Measurements from ENCODE around the gene CARD9. TPM values are rescaled to one million over a fixed set of nuclear protein-coding genes. Genes with fewer than 3 reads are reported as not detected.

CARD9 gene
- total RNA-seq, 1 experiment from 2014 or later: 1.1 TPM

DNA sequence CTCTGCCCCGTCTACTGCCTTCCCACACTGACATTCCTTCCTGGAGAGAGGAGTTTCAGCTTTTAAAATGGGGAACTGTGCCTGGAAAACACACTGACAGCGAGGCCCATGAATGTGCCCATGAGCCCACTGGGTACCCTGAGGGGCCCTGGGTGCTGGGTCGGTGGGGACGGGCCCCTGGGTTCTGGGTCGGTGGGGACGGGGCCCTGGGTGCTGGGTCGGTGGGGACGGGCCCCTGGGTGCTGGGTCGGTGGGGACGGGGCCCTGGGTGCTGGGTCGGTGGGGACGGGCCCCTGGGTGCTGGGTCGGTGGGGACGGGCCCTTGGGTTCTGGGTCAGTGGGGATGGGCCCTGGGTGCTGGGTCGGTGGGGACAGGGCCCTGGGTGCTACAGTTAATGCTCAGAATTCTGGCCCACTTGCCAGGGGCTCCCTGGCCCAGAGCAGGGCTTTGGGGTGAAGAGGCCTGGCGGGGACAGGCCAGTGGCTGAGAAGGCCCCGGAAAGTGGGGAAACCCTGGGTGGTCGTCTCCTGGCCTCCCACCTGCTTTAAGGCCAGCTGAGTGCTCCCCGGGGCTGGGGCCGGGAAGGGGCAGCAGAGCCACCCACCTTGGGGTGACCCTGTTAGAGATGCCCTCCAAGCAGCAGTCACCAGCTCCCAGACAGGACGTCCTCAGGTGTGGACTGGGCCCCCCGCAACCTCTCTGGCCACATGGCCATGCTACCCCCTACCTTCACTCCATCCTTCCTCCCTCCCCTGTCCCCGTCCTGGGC is 43.6 kb downstream of the CARD9 start:
- no peaks in the 10 kb centered on the region for H3F3A ChIP-seq (ENCODE audit: low read length, unreplicated experiment)
- intact Hi-C loops (cut with micrococcal nuclease): no loop called here
- TF ChIP-seq EZH2phosphoT487 (IDR thresholded peaks at IDR 0.05; ENCODE audit: borderline replicate concordance, low read length) (no peak), CTCF (conservative IDR thresholded peaks at IDR 0.05; ENCODE audit: low read depth, low read length) (no peak), EZH2 (IDR thresholded peaks at IDR 0.05; ENCODE audit: low read length, unreplicated experiment) (no peak)
- H3K4me1 ChIP-seq (ENCODE audit: insufficient read depth, low read length): peaks cover 8% of the 10 kb centered on the region
- ATAC-seq (no peak), DNase-seq (no peak)
- H3K4me2 ChIP-seq (ENCODE audit: low read length): peak overlapping the region; percentile 99; the same call in 1 of the 2 replicates
- H2AFZ ChIP-seq (ENCODE audit: low read length): no peak overlapping the region
- no peak overlapping the region for H3K9ac ChIP-seq (ENCODE audit: low read length)
- H3K36me3 ChIP-seq (ENCODE audit: low read depth, low read length): no peaks in the 10 kb centered on the region
- peaks cover 4% of the 10 kb centered on the region; the same call in 1 of the 2 replicates for H4K20me1 ChIP-seq (ENCODE audit: low read length)
- H3K4me3 ChIP-seq (ENCODE audit: low read length): no peak overlapping the region
- POLR2A ChIA-PET (ENCODE audit: unreplicated experiment): no interaction called here
- no peak overlapping the region for H3K27ac ChIP-seq (ENCODE audit: low read length)
- H3K27me3 ChIP-seq (ENCODE audit: low read length): no peaks in the 10 kb centered on the region
- no peaks in the 10 kb centered on the region for H3K9me2 ChIP-seq (replicated peaks; ENCODE audit: low read length)
- H3K9me3 ChIP-seq (ENCODE audit: low read length): no peaks in the 10 kb centered on the region
- CTCF ChIA-PET: no interaction called here
- peaks cover 30% of the 10 kb centered on the region for H3K79me2 ChIP-seq (ENCODE audit: low read length)
- no TSS peak for BruUV-seq (replicated peaks)

GRCh38 chr9:136329211-136329627 is 44.2 kb downstream of the CARD9 start:
- DNase-seq: no peak
- Histone ChIP-seq H2AFZ (ENCODE audit: low read length) (no peak overlapping the region), H3K9me2 (replicated peaks; ENCODE audit: low read length) (no peaks in the 10 kb centered on the region), H3K4me1 (ENCODE audit: insufficient read depth, low read length) (peaks cover 8% of the 10 kb centered on the region), H3K27ac (ENCODE audit: low read length) (no peak overlapping the region), H3K27me3 (ENCODE audit: low read length) (no peaks in the 10 kb centered on the region), H3F3A (ENCODE audit: low read length, unreplicated experiment) (no peaks in the 10 kb centered on the region), H3K4me2 (ENCODE audit: low read length) (peak overlapping the region; percentile 99), H3K79me2 (ENCODE audit: low read length) (peaks cover 30% of the 10 kb centered on the region), H3K9me3 (ENCODE audit: low read length) (no peaks in the 10 kb centered on the region), H4K20me1 (ENCODE audit: low read length) (peaks cover 4% of the 10 kb centered on the region; the same call in 1 of the 2 replicates), H3K36me3 (ENCODE audit: low read depth, low read length) (no peaks in the 10 kb centered on the region), H3K4me3 (ENCODE audit: low read length) (peak overlapping the region; percentile 84), H3K9ac (ENCODE audit: low read length) (peak overlapping the region; percentile 63; the same call in 1 of the 2 replicates)
- TF ChIP-seq CTCF (conservative IDR thresholded peaks at IDR 0.05; ENCODE audit: low read depth, low read length) (no peak), EZH2phosphoT487 (IDR thresholded peaks at IDR 0.05; ENCODE audit: borderline replicate concordance, low read length) (no peak), EZH2 (IDR thresholded peaks at IDR 0.05; ENCODE audit: low read length, unreplicated experiment) (no peak)
- BruUV-seq (replicated peaks): no TSS peak
- no peak for ATAC-seq
- intact Hi-C loops (cut with micrococcal nuclease): no loop called here
- POLR2A ChIA-PET (ENCODE audit: unreplicated experiment): no interaction called here
- CTCF ChIA-PET: no interaction called here

- ChIA-PET CTCF (no interaction called here), POLR2A (ENCODE audit: unreplicated experiment) (no interaction called here)
- peak overlapping the region; percentile 63 for H3K9ac ChIP-seq (ENCODE audit: low read length)
- peak; percentile 22; the same call in 1 of the 2 replicates for ATAC-seq
- H4K20me1 ChIP-seq (ENCODE audit: low read length): peaks cover 4% of the 10 kb centered on the region; the same call in 1 of the 2 replicates
- intact Hi-C loops (cut with micrococcal nuclease): no loop called here
- H2AFZ ChIP-seq (ENCODE audit: low read length): no peak overlapping the region
- H3K4me3 ChIP-seq (ENCODE audit: low read length): peak overlapping the region; percentile 84
- TF ChIP-seq EZH2 (IDR thresholded peaks at IDR 0.05; ENCODE audit: low read length, unreplicated experiment) (no peak), EZH2phosphoT487 (IDR thresholded peaks at IDR 0.05; ENCODE audit: borderline replicate concordance, low read length) (no peak), CTCF (conservative IDR thresholded peaks at IDR 0.05; ENCODE audit: low read depth, low read length) (no peak)
- H3K27ac ChIP-seq (ENCODE audit: low read length): no peak overlapping the region
- H3K27me3 ChIP-seq (ENCODE audit: low read length): no peaks in the 10 kb centered on the region
- H3K79me2 ChIP-seq (ENCODE audit: low read length): peaks cover 30% of the 10 kb centered on the region
- no peaks in the 10 kb centered on the region for H3F3A ChIP-seq (ENCODE audit: low read length, unreplicated experiment)
- no peak for DNase-seq
- no peaks in the 10 kb centered on the region for H3K9me3 ChIP-seq (ENCODE audit: low read length)
- H3K36me3 ChIP-seq (ENCODE audit: low read depth, low read length): no peaks in the 10 kb centered on the region
- H3K4me2 ChIP-seq (ENCODE audit: low read length): peak overlapping the region; percentile 99
- H3K4me1 ChIP-seq (ENCODE audit: insufficient read depth, low read length): peaks cover 8% of the 10 kb centered on the region
- no TSS peak for BruUV-seq (replicated peaks)
- no peaks in the 10 kb centered on the region for H3K9me2 ChIP-seq (replicated peaks; ENCODE audit: low read length)
Measured at GRCh38 chr9:136328622-136329041, 44.8 kb downstream of the CARD9 start.
